GM21737 (cell line): ENCODE measurements around the gene TBR1.

Experiments
- ATAC-seq: cut with Tn5 transposase; IDR thresholded peaks from one replicate; pipeline ENCODE4 v1.9.1; 2021; ENCODE audit warnings: mild to moderate bottlenecking, moderate library complexity; ENCODE audit not compliant: unreplicated experiment

The TBR1 gene

DNA sequence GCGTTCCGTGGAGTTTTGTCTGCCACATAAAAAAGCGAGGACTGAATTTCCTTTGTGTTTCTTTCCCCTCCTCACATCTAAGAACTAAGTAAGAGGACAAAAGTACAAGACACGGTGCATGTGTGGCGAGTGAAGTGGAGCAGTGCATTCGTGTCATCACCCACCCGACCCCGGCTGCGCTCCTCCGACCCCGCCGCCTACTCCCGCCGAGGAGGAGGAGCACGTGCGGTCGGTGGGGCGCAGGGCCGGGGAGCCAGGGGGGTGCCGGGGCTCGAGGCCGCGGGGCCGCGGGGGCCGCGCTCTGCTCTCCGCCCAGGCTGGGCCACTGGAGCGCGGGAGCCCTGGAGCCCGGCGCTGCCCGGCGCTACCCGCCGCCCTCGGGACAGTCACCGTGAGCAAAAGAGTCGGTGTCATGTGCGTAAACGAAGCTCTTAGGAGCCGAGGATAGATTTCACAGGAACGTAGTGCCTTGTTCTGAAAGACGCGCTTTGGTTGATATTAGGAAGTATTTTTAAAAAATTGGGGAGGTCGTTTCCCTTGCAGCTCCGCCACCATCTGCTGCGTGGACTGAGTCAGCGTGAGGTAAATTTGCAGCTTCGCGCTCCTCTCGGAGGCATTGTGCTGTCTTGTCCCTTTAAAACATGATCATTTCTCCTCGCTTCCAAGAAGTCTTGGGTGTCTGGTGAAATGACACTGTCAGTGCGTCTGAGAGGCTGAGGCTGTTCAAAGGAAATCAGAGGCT lies 11.0 kb downstream of the TBR1 start:
- no peak for ATAC-seq

- no peak for ATAC-seq
These were observed 11.8 kb downstream of the TBR1 start for GRCh38 chr2:161427664-161428587.

DNA sequence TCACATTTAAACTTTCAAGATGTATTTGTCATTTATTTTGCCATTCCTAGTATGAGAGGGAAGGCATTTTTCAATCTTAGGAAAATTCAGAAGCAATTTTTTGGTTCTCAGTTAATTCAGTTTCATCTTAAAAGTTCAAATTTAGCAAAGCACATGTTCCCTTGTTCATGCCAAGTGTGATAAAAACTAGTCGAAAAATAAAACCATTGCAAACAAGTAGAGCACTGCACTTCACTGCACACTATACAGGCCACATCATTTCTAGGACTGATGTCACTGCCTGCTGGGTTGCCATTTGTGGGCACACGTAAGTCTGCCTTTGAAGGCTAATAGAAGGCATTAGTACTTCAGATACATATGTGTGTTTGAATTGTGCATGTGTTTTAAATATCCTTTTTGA lies 14.3 kb downstream of the TBR1 start:
- no peak for ATAC-seq

DNA sequence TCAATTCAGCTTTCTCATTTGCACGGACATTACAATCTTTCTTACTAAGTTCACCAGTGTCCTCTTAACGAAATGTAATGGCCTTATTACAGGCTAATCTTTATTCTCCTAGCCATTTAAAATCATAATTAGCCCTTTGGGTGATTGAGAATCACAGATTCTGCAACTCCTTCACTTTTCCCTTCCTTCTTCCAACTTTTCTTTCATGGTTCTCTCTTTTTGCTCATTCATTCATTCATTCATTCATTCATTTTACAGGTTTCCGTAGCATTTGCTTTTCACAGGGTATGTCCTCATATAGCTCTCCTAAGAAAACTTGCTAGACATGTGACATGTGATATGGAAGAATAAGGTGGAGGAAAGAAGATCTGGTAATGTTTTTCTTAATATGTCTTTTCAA lies 16.0 kb downstream of the TBR1 start:
- ATAC-seq: no peak

GRCh38 chr2:161434118-161434517 lies 18.0 kb downstream of the TBR1 start:
- ATAC-seq: no peak

DNA sequence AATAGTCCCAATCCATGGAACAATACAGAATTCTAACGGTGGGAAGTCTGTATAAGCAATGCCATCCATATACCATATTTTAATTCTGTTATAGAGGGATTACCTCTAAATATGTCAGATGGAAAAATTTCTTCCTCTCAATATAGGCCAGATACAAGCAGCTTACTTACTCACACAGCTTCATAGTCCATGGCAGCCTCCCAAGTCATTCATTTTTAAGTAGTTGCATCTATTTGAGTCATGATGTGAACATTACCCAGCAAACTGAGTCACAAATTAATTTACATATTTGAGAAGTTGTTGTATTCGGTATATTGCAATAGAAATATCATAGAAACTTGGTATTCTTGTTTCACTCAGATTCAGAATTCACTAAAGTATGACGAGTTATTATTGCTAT lies 20.3 kb downstream of the TBR1 start:
- ATAC-seq: no peak

GRCh38 chr2:161438598-161438997 lies 22.5 kb downstream of the TBR1 start:
- no peak for ATAC-seq

GRCh38 chr2:161445097-161445496 lies 29.0 kb downstream of the TBR1 start:
- ATAC-seq: no peak

DNA sequence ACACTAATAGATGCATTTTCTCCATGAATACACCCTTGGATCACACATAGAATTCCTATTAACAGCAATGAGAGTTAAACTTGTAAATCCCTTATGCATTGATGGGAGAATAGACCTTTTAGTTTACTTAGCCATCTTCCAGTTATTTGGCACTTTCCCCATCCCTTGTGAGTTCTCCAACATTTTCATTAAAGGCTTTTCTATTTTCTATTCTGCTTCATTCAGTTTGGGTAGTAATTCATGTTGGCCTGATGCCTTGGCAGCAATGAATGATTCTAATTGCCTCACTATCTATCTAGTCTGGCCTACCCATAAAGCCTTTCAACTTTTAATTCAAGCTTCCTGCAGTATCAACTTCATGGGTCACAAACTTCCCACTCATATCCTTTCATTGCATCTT lies 32.3 kb downstream of the TBR1 start:
- no peak for ATAC-seq

DNA sequence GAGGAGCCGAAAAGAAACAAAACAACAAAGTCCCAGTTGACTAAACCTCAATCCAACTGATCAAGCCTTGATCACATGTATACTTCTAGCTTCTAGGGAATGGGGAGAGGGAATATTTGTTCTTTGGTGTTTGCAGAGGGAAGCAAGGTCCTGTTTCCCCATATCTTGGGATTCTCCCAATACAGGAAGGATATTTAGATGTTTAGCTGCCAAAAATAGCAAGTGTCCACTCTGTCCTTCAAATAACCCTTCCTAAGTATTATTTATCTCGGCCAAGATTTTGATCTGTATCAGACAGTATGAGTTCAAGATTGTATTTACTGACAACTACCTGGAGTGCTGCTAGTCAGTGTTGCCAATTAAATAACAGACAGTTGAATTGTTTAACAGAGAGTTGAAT lies 55.5 kb downstream of the TBR1 start:
- no peak for ATAC-seq

DNA sequence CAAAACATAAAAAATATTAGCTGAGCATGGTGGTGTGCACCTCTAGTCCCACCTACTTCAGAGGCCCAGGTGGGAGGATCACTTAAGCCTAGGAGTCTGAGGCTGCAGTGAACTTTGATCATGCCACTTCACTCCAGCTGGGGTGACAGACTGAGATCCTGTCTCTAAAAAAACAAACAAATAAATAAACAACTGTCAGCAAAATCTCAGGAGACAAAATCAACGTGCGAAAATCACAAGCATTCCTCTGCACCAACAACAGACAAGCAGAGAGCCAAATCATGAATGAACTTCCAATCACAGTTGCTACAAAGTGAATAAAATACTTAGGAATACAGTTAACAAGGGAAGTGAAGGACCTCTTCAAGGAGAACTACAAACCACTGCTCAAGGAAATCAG lies 58.8 kb downstream of the TBR1 start:
- ATAC-seq: no peak
